SK-N-SH treated with all-trans-retinoic acid at 6 μM for 48 hours (cell line): ENCODE data around the gene TAF5L.

Experiments used
- ATAC-seq: fragments of 200-7000 bp; cut with Tn5 transposase; 3 replicates; pipeline ENCODE4 v1.9.1; 2020; ENCODE audit warnings: mild to moderate bottlenecking, moderate library complexity
- ARNTL ChIP-seq: fragments of 450-650 bp; formaldehyde crosslinking; IDR thresholded peaks from 2 replicates; pipeline ENCODE4 v1.5.0; 2020; ENCODE audit warnings: low read depth, mild to moderate bottlenecking, moderate library complexity, borderline replicate concordance
- BACH2 ChIP-seq: fragments of 250-450 bp; sonication (Bioruptor Pico); IDR thresholded peaks from 2 replicates; pipeline ENCODE4 v1.9.0; 2021; ENCODE audit warnings: mild to moderate bottlenecking, borderline replicate concordance
- CREB5 ChIP-seq: fragments of 250-450 bp; sonication (Bioruptor Pico); IDR thresholded peaks from 2 replicates; pipeline ENCODE4 v1.5.1; 2020; ENCODE audit warnings: low read depth, mild to moderate bottlenecking, moderate library complexity
- CSDC2 ChIP-seq: fragments of 250-450 bp; sonication (Bioruptor Pico); IDR thresholded peaks from 2 replicates; pipeline ENCODE4 v1.5.0; 2020; ENCODE audit warnings: mild to moderate bottlenecking, moderate library complexity
- ESRRG ChIP-seq: fragments of 250-450 bp; sonication (Bioruptor Pico); IDR thresholded peaks from 2 replicates; pipeline ENCODE4 v1.6.1; 2021; ENCODE audit warnings: mild to moderate bottlenecking
- GLIS3 ChIP-seq: fragments of 250-450 bp; sonication (Bioruptor Pico); IDR thresholded peaks from 2 replicates; pipeline ENCODE4 v1.5.0; 2020; ENCODE audit warnings: mild to moderate bottlenecking, moderate library complexity
- ISL1 ChIP-seq: fragments of 250-450 bp; sonication (Bioruptor Pico); IDR thresholded peaks from 2 replicates; pipeline ENCODE4 v2.1.2; 2022; ENCODE audit warnings: mild to moderate bottlenecking, moderate library complexity
- SNAI2 ChIP-seq: fragments of 250-450 bp; sonication (Bioruptor Pico); IDR thresholded peaks from 2 replicates; pipeline ENCODE4 v1.5.0; 2020; ENCODE audit warnings: mild to moderate bottlenecking, moderate library complexity
- TCF4 ChIP-seq: fragments of 250-450 bp; sonication (Bioruptor Pico); IDR thresholded peaks from 2 replicates; pipeline ENCODE4 v1.8.0; 2021; ENCODE audit warnings: mild to moderate bottlenecking, moderate library complexity, borderline replicate concordance
- TSHZ2 ChIP-seq: fragments of 250-450 bp; sonication (Bioruptor Pico); IDR thresholded peaks from 2 replicates; pipeline ENCODE4 v1.5.0; 2020; ENCODE audit warnings: mild to moderate bottlenecking, moderate library complexity
- ZC3H10 ChIP-seq: fragments of 250-450 bp; sonication (Bioruptor Pico); IDR thresholded peaks from 2 replicates; pipeline ENCODE4 v1.5.1; 2021; ENCODE audit warnings: mild to moderate bottlenecking, moderate library complexity
- ZFP3 ChIP-seq: fragments of 250-450 bp; sonication (Bioruptor Pico); IDR thresholded peaks from 2 replicates; pipeline ENCODE4 v1.5.0; 2020; ENCODE audit warnings: mild to moderate bottlenecking, moderate library complexity
- ZNF70 ChIP-seq: fragments of 450-650 bp; formaldehyde crosslinking; IDR thresholded peaks from 2 replicates; pipeline ENCODE4 v1.5.0; 2020; ENCODE audit warnings: mild to moderate bottlenecking, moderate library complexity
- TF ChIP-seq, protein P1 (sequence below): fragments of 250-450 bp; sonication (Bioruptor Pico); IDR thresholded peaks from 2 replicates; pipeline ENCODE4 v1.8.0; 2021; ENCODE audit warnings: low read depth, mild to moderate bottlenecking, moderate library complexity, borderline replicate concordance
- TF ChIP-seq, protein P2 (sequence below): fragments of 250-450 bp; sonication (Bioruptor Pico); IDR thresholded peaks from 2 replicates; pipeline ENCODE4 v1.8.0; 2020; ENCODE audit warnings: mild to moderate bottlenecking, moderate library complexity, borderline replicate concordance

The TAF5L gene

GRCh38 chr1:229582715-229583114, 43.2 kb downstream of the TAF5L start:
- no peak for ATAC-seq
- TF ChIP-seq ESRRG (CRISPR knock-in tag): no peak

DNA sequence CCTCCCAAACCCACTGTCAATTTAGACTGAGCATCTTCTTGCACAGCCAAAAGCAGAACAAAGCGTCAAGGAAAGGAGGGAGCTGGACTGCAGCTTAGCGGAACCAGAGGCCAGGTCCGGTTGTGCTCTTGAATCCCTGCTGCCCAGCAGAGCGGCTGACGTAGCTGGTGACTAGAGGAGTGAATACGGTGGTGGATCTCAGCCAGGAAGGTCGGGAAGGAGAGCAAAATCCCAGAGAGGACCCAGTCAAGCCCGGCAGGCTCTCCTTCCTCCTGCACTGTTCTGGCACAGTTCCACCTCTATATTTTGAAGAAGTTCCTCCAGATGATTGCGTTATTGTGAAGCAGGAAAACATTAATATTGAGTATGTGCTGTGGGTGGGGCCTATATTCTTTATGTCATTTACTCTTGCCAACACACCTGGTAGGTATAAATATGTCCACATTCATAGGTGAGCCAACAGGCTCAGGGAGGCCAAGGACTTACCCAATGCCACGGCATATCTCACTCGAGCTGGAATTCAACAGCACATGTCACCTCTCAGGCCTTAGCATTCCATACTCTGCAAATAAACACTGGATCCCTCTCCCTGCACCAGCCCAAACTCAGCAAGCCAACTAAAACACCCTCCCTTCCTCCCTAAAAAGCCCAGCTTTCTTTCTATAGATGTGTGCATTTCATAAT, 43.8 kb downstream of the TAF5L start:
- no peak for ATAC-seq
- TF ChIP-seq ESRRG (CRISPR knock-in tag) (no peak), CREB5 (CRISPR knock-in tag) (no peak), SNAI2 (no peak), ZC3H10 (CRISPR knock-in tag) (no peak), CSDC2 (CRISPR knock-in tag) (no peak), GLIS3 (CRISPR knock-in tag) (no peak)
- TF ChIP-seq, all 23 proteins: peak for 0

- no peak for ATAC-seq
- TF ChIP-seq SNAI2: no peak
- TF ChIP-seq, protein P1, sequence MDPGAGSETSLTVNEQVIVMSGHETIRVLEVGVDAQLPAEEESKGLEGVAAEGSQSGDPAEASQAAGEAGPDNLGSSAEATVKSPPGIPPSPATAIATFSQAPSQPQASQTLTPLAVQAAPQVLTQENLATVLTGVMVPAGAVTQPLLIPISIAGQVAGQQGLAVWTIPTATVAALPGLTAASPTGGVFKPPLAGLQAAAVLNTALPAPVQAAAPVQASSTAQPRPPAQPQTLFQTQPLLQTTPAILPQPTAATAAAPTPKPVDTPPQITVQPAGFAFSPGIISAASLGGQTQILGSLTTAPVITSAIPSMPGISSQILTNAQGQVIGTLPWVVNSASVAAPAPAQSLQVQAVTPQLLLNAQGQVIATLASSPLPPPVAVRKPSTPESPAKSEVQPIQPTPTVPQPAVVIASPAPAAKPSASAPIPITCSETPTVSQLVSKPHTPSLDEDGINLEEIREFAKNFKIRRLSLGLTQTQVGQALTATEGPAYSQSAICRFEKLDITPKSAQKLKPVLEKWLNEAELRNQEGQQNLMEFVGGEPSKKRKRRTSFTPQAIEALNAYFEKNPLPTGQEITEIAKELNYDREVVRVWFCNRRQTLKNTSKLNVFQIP (CRISPR knock-in tag): no peak
- no peak for TF ChIP-seq TCF4 (CRISPR knock-in tag)
- TF ChIP-seq ZNF70 (CRISPR knock-in tag): no peak
- TF ChIP-seq BACH2: no peak
- TF ChIP-seq ARNTL (CRISPR knock-in tag): no peak
- TF ChIP-seq ISL1: no peak
- TF ChIP-seq CSDC2 (CRISPR knock-in tag): no peak
- TF ChIP-seq, protein P2, sequence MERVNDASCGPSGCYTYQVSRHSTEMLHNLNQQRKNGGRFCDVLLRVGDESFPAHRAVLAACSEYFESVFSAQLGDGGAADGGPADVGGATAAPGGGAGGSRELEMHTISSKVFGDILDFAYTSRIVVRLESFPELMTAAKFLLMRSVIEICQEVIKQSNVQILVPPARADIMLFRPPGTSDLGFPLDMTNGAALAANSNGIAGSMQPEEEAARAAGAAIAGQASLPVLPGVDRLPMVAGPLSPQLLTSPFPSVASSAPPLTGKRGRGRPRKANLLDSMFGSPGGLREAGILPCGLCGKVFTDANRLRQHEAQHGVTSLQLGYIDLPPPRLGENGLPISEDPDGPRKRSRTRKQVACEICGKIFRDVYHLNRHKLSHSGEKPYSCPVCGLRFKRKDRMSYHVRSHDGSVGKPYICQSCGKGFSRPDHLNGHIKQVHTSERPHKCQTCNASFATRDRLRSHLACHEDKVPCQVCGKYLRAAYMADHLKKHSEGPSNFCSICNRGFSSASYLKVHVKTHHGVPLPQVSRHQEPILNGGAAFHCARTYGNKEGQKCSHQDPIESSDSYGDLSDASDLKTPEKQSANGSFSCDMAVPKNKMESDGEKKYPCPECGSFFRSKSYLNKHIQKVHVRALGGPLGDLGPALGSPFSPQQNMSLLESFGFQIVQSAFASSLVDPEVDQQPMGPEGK (CRISPR knock-in tag): no peak
- no peak for TF ChIP-seq GLIS3 (CRISPR knock-in tag)
- TF ChIP-seq ZFP3 (CRISPR knock-in tag): no peak
These were observed 44.4 kb downstream of the TAF5L start for GRCh38 chr1:229581485-229581884.

DNA sequence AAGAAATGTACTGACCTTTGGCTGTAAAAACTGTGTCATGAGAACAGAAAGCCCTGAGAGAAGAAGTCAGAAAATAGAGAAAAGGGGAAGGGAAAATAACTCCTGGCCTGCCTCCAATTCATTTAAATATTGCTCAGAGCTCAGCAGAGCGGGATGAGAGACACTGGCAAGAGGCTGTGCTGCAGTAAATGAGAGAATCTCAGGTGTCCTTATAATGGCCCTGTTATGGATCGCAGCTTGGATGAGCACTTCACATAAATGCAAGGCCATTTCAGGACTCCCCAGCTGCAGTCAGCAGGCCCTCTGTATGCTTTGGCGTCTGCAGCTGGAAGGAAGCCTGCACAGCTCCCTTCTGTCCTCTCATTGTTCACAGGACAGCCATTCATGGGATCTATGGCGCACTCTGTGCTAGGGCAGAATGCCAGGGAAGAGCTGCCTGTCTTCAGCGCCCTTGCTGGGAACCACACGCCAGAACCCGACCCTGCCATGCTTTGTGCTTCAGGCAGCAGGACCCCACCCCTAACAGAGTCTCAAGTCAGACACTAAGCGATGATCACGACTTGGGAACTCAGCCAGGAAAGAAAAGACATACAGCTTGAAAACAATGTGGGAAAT, 46.8 kb downstream of the TAF5L start:
- TF ChIP-seq, protein P2 (CRISPR knock-in tag): no peak
- no peak for TF ChIP-seq ZC3H10 (CRISPR knock-in tag)
- TF ChIP-seq ZFP3 (CRISPR knock-in tag): no peak
- TF ChIP-seq, protein P1 (CRISPR knock-in tag): no peak
- no peak for TF ChIP-seq TSHZ2 (CRISPR knock-in tag)
- ATAC-seq: peak; percentile 82
